ENCODE data around the gene NCAM2.
"Not testable (repeated sequence)": the region's sequence is repeated elsewhere in the genome, so short reads cannot be mapped to it uniquely, and the experiment has no call there.

Gene NCAM2

DNA sequence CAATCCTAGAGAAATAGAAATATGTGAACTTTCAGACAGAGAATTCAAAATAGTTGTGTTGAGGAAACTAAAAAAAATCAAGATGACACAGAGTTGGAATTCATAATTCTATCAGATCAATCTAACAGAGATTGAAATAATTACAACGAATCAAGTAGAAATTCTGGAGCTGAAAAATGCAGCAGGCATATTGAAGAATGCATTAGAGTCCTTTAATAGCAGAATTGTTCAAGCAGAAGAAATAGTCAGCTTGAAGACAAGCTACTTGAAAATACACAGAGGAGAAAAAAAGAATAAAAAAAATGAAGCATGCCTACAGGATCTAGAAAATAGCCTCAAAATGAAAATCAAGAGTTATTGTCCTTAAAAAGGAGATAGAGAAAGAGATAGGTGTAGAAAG, 347.1 kb downstream of the NCAM2 start:
- no peak for DNase-seq

DNA sequence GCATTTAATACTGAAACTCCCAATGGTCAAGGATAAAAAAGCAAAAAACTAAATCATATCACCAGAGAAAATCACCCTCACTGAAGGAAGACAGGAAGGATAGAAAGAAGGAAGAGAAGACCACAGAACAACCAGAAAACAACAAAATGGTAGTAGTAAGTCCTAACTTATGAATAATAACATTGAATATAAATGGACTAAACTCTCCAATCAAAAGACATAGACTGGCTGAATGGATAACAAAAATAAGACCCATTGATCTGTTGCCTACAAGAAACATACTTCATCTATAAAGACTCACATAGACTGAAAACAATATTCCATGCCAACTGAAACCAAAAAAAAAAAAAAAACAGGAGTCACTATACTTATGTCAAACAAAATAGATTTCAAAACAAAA, 347.7 kb downstream of the NCAM2 start:
- no peak for DNase-seq

DNA sequence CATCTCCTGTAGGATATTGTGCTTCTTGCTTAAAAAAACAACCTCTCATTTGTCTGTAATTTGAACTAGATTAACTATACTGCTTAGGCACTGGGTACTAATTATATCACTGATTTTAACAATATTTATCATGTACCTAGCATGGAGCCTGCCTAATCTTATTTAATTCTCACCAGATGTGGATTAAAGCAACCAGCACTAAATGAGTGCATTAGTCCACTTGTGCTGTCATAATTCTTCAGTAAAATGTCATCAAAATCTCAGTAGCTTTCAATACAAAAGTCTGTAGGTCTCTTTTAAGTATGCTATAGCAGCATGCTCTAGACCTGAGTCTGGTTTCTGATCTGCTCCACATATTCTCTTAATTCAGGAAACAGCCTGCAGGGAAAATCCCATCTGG, 368.1 kb downstream of the NCAM2 start:
- no peak for DNase-seq

DNA sequence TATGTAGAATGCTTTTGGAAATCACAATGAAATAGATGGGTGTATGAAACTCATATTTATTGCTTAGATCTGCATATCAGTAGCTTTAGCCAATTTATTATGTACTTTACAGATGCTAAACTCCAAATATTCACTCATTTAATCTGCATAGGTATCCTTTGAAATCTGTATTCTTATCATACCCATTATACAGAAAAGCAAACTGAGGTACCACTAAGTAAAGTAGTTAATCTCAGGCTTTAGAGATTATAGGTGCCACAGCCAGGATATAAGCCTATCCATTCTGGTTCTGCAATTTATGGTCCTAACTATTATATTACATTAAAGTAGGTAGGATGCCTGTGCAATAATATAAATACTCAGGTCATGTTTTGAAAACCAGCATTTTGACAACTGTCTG, 369.4 kb downstream of the NCAM2 start:
- DNase-seq, result no peak

DNA sequence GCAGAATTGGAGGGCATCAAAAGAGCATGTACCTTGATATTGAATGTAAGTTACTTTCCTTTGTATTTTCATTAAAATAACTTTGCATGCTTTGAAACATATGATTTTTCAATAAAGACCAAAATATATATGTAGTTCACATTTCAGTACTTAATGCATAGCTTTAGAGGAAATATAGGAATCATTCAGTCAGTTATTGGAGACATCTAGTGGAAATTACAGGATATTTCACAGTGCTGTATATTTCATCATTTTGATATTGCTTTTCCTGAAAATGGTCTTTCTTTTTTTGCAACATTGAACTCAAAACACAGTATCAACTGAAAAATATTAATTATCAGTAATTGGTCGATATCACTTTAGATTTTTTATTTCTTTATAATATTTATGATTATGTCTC, 375.8 kb downstream of the NCAM2 start:
- peak; percentile 28 to 39 for DNase-seq

DNA sequence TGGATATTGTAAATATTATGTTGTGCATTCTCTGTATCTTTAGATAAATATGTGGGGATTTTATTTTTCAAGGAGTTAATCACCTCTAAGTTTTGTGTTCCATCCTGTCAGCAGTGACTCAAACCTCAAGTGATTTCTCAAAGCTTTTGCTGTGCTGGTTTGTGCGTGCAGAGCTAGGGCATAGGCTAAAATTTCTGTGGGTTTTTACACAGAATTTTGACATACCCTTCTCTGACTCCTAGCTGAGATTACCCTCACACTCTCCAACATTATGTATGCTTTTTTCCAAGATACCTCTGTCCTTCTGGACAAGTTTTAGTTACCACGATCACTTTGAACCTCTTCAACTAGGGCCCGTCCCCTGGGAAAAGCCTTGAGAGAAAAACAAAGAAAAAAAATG, 384.9 kb downstream of the NCAM2 start:
- DNase-seq, result no peak

DNA sequence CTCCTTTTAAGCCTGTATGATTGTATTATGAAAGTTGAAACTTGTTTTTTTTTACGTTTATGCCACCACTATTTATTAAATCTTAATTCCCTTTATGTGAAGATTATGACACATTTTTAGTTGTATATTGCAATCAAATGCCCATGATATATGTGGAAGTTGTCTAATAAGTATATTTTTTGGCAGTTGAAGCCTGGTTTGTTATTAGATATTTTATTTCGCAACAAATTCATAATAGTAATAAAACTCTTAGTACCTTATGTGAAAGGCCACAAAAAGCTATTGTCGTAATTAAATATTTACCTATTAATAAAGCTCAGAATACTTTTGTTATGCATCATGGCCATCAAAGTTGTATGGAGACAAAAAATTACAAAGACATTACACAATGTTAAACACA, 386.8 kb downstream of the NCAM2 start:
- no peak for DNase-seq

DNA sequence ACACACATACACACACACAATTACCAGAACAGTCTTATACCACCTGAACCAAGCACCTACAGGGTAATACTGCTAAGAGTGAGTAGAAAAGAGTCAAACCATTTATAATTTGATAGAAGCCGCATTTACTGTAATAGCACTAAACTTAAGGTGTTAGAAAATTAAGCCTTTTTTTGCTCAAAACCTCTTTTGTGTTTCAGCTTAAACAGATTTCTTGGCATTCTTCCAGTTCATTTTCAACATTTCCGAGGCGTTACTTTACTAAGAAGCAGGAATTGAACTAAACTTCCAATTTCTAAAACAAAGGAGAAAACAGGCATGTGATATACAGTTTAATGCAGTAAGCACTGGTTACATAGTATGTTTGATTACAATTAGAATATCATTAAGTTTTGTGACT, 387.2 kb downstream of the NCAM2 start:
- DNase-seq, result no peak

DNA sequence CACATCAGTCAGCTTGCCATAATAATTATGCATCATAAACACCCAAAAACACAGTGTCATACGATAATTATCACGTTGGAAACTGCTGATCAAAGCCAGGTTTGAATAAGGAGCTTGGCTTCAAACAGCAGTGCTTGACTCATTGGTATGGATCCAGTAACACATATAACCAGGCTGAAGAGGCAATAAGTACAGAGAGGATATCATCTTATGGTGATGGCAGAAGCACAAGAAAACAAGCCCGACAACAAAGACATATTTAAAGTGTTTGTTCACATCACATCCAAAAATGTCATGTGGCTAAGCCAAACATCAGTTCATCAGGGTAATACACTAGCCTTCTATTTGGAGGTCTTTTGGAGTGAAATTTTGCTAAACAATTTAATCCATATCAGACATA, 389.7 kb downstream of the NCAM2 start:
- DNase-seq, result no peak

DNA sequence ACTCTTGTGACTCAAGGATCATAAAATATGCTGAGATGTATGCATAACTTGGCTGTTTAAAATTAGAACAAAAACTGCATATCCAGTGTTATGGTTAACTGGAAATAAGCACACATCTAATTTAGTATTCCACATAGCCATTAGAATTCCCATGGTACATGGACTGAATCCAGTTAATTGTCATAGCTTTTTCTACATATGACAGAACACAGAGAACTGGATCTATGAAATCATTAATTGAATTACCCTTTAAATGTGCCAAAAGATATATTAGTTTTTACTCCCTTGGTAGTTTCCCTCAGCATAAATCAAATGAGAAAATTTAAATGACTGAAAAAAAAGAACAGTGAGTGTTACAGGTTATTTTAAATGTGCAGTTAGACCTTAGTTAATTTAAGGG, 395.9 kb downstream of the NCAM2 start:
- DNase-seq, result no peak

DNA sequence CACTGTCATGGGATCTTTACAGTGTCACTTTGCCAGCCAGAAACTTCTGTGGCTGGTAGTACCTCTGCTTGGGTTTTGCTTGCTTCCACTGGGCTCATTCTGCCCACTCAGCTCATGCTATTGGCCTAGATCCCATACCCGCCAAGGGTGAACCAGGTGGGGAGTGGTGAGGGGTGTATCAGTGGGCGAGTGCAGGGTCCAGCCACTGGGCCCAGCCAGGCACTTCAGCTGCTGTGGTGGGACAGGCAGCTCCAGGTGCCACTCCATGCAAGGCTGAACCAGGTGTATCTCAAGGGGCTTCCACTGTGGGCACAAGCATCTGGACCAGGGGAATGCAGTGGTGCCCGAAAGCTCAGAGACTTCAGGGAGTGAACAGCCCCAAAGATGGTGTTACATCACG, 398.2 kb downstream of the NCAM2 start:
- DNase-seq, result no peak

DNA sequence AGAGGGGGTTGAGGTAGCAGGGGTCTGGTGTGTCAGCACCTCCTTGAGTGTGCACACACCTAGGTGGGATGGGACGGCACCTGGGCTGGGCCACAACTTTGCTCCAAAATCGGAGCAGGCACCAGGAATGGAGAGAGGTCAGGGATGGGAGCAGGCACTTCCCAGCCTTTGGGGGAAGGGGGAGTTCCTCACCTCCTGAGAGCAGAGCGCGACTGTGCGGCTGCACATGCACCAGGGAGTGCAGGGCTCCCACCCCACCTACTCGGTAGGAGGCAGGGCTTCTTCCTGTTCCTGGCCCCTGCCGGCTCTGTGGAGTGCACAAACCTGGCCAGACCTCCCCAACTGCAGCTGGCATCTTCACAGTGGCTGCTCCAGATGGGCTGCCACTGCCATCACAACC, 399.3 kb downstream of the NCAM2 start:
- DNase-seq, result no peak

DNA sequence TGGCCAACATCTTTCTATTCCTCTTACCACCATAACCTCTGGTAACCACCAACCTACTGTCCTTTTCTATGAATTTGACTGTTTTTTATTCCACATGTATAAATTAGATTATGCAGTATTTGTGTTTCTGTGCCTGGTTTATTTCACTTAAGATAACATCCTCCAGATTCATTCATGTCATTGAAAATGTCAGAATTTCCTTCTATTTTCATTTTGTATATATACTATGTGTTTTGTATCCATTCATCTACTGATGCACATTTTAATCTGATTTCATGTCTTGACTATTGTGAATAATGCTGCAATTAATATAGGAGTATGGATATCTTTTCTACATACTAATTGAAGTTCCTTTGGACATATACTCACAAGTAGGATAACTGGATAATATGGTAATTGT, 403.2 kb downstream of the NCAM2 start:
- no peak for DNase-seq

DNA sequence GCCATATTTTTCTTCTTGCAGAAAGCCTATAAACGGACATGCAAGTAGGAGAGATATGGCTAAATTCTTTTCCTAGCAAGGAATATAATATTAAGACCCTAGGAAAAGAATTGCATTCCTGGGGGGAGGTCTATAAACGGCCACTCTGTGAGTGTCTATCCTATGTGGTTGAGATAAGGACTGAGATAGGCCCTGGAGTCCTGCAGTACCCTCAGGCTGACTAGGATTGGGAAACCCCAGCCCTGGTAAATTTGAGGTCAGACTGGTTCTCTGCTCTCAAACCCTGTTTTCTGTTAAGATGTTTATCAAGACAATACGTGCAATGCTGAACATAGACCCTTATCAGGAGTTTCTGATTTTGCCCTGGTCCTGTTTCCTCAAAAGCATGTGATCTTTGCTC, 404.0 kb downstream of the NCAM2 start:
- not testable (repeated sequence) for DNase-seq

DNA sequence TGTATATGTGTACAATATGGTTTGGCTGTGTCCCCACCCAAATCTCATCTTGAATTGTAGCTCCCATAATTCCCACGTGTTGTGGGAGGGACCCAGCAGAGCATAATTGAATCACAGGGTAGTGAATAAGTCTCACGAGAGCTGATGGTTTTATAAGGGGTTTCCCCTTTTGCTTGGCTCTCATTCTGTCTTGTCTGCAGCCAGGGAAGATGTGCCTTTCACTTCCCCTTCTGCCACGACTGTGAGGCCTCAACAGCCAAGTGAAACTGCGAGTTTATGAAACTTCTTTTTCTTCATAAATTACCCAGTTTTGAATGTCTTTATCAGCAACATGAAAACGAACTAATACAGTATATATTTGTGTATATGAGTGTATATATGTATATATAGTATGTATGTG, 406.1 kb downstream of the NCAM2 start:
- DNase-seq, result peak; percentile 7 to 20

DNA sequence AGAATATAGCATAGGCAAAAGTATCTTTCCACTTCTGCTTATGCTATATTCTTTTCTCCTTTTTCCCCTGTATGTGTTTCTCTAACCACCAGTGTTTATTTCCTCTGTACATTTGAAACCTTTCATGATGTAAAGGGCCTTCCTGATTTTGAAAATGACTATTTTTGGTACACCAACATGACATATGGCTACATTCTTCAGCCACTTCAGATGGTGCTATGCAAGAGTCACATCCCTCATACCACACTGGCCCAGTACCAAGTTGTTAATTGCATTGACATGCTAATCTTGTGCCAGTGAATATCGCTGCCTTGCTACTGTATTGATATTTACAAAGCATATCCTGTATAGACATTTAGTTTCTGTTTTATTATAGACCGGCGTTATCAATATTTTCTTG, 408.7 kb downstream of the NCAM2 start:
- DNase-seq, result peak in 1 of 2 experiments; percentile 26

DNA sequence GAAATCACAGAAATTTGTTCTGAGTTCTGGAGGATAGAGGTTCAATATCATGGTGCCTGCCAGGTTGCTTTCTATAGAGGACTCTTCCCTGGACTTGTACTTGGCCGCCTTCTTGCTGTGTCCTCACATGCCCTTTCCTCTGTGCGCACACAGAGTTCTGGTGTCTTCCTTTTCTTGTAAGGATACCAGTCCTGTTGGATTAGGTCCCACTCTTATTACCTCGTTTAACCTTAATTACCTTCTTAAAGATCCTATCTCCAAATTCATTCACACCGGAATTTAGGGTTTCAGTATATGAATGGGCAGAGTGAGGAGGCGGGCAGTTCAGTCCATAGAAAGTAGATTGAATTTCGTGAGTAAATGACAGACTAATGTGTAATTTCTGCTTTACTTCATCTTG, 413.9 kb downstream of the NCAM2 start:
- DNase-seq, result no peak

DNA sequence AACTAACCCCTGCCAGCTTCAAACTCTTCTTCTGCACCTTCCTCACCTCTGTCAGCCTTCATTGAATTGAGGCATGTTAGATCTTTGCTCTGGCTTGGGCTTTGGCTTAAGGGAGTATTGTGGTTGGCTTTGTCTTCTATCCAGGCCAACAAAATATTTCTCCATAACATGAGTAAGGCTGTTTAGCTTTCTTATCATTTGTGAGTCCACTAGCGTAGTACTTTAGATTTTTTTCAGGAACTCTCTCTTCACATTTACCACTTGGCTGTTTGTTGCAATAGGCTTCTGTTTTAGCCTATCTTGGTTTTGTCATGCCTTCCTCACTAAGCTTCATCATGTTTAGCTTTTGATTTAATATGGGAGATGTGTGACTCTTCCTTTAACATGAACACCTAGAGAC, 417.5 kb downstream of the NCAM2 start:
- no peak for DNase-seq

DNA sequence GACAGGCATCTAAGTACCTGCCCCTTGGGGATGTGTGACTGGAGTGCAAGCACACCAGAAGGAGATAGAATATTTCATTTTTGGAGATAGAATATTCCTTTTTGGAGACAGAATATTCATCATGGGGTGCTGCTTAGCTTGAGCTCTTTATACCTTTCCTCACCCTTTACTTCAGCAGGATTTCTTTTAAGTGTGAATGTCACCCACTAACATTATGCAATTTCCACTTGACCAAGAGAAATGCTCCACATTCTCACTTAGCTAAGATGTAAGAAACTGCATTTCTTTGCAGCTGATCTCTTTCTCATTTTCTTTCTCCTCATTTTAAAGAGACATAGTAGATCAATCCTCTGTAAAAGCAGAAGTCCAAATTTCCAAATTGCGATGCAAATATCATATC, 436.7 kb downstream of the NCAM2 start:
- DNase-seq, result no peak

DNA sequence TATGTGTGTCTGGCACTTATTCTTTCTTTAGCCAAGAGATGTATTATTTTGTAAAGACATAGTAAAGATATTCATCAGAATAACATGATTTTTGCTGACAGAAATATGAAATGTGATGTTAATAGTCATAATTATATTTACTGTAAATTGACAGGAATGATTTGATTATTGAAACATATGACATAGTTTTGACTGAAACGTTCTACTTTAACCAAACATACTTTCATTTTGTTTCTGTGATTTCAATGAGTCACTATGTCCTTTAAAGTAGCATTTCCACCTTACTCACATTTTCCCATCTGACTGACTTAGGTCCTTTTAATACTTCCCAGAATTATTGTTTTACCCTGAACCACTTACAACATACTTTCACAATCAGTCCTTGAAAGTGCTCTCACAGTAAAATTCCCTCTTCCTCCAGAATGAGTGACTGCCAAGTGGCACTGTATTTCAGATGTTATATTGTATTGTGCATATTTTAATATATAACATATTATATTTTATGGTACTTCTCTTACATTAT, 437.9 kb downstream of the NCAM2 start:
- no peak for DNase-seq

DNA sequence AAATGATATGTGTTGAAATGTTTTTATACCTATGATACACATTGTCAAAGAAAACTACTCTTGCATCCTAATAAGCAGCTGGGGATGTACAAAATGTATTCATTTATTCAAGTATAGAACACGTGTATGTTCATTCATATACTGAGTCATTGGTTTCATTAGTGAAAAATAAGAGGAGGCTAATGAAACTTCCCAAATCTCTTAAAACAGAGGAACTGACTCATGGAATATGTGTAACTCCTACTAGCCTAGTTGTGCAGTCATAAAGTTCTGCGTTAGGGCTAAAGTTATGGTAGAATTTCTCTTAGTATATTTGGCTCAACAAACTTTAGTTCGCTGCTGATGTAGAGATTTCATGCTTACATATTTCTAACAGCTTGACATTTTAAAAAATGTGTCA, 441.6 kb downstream of the NCAM2 start:
- no peak for DNase-seq

DNA sequence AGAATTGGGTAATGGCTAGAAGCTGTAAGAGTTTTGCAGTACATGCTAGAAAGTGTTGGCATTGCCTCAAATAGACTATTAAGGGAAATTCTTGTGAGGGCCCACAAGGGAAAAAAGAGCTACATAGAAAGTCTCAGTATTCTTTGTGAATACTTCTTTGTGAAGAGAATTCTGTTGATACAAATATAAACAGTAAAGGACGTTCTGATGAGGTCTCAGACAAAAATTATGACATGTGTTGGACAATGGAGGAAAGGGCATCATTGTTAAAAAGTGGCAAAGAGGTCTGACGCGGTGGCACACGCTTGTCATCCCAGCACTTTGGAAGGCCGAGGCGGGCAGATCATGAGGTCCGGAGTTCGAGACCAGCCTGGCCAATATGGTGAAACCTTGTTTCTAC, 458.9 kb downstream of the NCAM2 start:
- no peak for DNase-seq

DNA sequence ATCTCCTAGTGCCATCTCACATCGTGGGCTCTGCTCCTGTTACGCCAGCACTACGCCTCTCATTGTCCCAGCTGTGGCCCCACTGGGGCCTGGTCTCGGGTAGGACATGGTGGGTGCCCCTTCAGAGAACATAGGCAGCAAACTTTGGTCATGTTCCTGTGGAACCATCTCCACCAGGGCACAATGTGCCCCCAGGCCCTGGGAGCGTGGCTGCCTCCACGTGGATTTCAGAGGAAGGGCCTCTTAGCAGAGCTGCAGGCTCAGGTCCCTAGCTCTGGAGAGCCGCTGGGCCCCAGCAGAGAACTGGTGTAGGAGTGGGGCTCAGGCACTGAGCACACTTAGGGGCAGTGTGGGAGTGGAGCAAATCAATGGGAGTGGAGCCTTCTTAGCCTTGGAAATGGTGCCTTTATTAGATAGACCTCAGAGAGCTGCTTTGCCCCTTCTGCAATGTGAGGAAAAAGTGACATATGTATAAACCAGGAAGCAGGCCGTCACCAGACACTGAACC, 460.0 kb downstream of the NCAM2 start:
- no peak for DNase-seq

DNA sequence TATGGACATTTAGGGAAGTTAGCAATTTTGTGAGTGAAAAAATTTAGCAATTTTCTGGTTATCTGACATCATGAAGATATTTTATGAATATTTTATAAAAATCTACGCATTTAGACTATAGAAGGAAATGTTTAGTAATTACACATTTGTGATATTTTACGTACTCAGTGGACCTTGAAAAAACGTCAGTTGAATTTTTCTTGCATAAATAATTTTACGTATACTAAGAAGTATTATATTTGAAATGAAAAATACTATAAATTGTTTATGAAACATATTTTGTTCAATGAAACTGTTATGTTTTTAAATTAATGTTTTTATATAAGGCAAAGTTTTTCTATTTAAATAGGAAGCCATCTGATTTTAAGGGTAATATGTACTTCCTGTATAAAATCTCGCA, 462.8 kb downstream of the NCAM2 start:
- no peak for DNase-seq

DNA sequence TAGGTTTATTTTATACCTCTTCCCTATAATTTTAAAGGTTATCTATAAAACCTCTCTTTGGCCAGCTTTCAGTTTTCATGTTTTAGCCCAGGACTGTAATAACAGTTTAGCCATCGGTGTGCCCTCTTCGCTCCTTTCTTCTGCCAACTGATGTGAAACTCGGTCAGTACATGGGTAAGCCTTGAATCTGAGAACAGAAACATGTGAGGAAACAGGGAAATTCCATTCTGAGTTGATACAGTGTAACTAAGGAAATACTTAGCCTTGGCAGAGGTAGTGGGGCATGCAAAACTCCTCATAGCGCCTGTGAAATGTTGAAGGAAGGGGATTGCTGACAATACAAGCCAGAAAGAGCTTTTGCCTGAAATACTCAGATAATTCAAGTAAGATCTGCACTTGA, 465.2 kb downstream of the NCAM2 start:
- DNase-seq, result no peak

DNA sequence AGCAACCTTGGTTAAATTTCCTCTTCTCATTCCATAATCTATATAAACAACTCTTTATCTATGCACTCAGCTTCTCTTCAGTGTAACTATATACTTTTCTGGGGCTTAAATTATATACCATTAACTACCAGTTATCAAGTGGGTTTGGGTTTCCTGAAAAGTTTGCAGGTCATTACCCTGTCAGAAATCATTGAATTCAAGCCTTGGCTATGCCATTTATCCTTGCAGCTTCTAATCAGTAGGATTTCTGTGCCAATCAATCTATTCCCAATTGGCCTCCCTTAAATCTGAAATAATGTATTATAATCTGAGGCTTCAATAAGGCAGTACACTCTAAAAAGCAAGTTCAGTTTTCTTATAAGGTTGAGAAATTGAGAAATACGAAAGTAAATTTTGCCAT, 466.5 kb downstream of the NCAM2 start:
- DNase-seq, result no peak

Data from Kasumi-1 (cell line).